Epithelial cell of proximal tubule (primary cell): Measurements from ENCODE around the gene HBG2. TPM values are rescaled to one million over a fixed set of nuclear protein-coding genes. Genes with fewer than 3 reads are reported as not detected.

ENCODE experiments used
- DNase-seq: peaks from one replicate; pipeline ENCODE4 v3.0.0-alpha.2; 2011; ENCODE audit warnings: low read depth
- H3K4me3 ChIP-seq: 2 replicates; pipeline ENCODE4 v1.5.1; 2011; ENCODE audit warnings: low read depth, mild to moderate bottlenecking, low read length
- CTCF ChIP-seq: conservative IDR thresholded peaks from 2 replicates; pipeline ENCODE4 v1.5.1; 2012; ENCODE audit warnings: low read depth, mild to moderate bottlenecking, low read length
- total RNA-seq: library from RNA; depleted of rRNA; stranded (reverse); fragments of >200 nt; gene quantifications from 2 replicates; pipeline ENCODE4 v1.2.3, GENCODE V29; 2015

The HBG2 gene
- total RNA-seq, 1 donor from 2014 or later = not detected

- no peak for DNase-seq
- no peak for TF ChIP-seq CTCF
- H3K4me3 ChIP-seq = no peak overlapping the region
Observed at GRCh38 chr11:5293028-5293427, 38.4 kb upstream of the HBG2 start.

GRCh38 chr11:5291207-5291838 is 36.7 kb upstream of the HBG2 start:
- DNase-seq = peak; percentile 16
- H3K4me3 ChIP-seq = no peak overlapping the region
- peak; percentile 94 for TF ChIP-seq CTCF

- no peak for DNase-seq
- no peak for TF ChIP-seq CTCF
- H3K4me3 ChIP-seq = no peak overlapping the region
Observed at GRCh38 chr11:5290106-5290505, 35.5 kb upstream of the HBG2 start.

GRCh38 chr11:5289696-5290095 is 35.1 kb upstream of the HBG2 start:
- no peak for TF ChIP-seq CTCF
- no peak overlapping the region for H3K4me3 ChIP-seq
- no peak for DNase-seq

- H3K4me3 ChIP-seq = no peak overlapping the region
- no peak for DNase-seq
- no peak for TF ChIP-seq CTCF
Observed at GRCh38 chr11:5288906-5289550, 34.4 kb upstream of the HBG2 start.

GRCh38 chr11:5288108-5288905 is 33.7 kb upstream of the HBG2 start:
- H3K4me3 ChIP-seq = no peak overlapping the region
- TF ChIP-seq CTCF = no peak
- no peak for DNase-seq
